CD4-positive, alpha-beta T cell treated with Interleukin-17A for 4 hours (primary cell): ENCODE measurements around the gene TNS4.

ENCODE experiments used
- DNase-seq: peaks from one replicate; pipeline ENCODE4 v3.0.0-alpha.2; 2020; ENCODE audit warnings: mixed read lengths

Gene TNS4

DNA sequence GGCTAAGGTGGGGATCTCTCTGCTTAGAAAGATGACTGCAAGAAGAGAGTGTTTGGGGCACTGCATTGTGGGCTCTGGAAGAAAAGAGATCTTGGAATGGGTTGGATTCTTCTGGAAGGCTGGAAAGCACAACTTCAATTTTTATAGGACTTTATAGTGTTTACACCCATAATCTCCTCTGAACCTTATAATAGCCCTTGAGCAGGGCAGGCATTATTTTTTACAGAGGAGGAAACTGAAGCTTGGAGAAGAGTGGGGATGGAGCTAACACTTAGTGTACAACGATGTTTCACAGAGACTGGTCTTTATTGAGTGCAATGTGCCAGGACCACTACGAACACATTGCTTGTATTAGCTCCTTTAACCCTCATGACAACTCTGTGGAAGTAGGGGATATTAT, 10.4 kb downstream of the TNS4 start:
- DNase-seq = no peak

DNA sequence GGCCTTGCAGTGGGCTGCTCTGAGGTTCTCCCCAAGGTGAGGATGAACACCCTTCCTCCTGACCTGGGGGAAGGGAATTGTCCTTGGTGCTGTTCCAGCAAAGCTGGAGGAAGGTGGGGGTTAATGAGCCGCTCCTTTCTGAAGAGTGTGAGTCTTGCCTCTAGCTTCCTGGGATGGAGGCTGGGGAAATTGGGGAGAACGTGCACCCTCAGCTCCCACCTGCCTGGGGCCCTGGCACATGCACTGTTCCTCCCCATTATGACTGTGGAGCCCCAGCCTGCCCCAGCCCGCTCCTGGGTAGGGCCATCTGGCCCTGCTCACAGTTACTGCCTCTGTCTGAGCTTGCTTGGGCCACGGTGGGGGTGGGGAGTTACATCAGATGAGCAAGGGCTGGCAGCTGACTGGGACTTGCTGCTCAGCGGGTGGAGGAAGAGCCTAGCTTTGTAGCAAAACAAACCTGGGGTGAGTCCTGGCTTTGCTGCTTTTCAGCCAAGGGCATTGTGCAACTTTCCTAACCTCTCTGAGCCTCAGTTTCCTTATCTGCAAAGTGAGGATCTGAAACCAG, 11.1 kb downstream of the TNS4 start:
- DNase-seq = peak; percentile 57

DNA sequence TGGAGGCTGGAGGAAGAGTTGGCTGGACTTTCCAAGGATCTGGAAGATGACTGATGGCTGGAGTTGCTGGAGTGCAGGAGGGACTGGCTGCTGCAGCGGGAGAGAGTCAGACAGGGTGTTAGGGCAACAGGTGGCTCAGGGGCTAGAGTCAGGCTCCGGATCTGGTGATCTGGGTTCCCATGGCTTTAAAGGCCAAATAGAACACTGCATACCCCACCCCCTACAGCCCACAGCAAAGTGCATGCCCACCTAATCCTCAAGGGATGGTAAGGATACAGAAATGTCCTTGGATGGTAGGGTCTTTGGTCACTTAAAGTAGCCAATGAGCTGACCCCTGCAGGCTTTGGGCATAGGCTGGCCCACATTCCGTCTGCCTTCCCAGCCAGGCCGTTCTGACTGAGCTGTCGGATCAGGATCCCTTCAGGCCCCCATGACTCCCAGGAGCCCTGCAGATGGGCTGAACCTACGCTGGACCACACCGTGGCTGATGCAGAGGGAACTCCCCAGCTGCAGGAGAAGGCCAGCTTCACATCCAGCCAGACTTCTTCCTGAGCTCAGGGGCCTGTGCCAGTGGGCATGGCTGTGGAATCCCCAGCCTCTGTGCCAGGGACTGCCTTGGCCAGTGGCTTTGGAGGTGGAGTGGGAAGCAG, 13.9 kb downstream of the TNS4 start:
- no peak for DNase-seq

DNA sequence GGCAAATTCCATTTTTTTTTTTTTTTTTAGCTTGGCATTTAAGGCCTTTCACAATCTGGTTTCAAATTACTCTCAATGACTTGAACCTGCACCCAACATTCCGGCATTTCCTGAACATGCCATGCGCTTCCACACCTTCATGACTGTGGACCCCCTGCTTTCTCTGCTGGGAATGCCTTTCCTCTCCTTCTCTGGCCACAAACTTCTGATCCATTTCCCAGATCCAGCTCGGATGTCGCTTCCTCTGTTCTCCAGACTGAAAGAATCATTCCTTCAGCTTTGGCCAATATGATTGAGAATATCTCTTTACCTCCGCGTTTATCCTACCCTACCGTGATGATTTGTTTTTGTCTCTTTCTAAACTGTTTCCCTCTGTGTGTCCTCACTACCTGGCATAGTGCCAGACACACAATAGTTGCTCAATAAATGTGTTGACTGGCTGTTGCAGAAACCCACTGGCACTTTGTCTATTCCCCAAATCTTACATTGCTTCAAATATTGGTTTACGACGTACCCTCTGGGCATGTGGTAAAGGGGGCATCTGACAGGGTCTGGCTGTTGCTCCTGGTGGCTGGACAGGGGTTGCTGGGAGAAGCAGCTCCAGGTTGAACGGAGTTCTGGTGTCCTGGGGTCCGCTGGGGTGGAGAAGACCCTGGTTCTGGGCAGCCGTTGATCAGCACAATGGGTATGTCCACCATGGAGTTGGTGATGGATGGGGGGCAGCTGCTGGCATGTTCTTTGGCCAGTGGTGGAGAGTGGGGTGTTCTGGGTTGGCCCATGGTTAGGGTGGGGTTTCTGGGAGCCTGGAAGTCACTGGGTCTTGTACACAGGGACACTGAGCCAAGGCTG, 14.7 kb downstream of the TNS4 start:
- no peak for DNase-seq

DNA sequence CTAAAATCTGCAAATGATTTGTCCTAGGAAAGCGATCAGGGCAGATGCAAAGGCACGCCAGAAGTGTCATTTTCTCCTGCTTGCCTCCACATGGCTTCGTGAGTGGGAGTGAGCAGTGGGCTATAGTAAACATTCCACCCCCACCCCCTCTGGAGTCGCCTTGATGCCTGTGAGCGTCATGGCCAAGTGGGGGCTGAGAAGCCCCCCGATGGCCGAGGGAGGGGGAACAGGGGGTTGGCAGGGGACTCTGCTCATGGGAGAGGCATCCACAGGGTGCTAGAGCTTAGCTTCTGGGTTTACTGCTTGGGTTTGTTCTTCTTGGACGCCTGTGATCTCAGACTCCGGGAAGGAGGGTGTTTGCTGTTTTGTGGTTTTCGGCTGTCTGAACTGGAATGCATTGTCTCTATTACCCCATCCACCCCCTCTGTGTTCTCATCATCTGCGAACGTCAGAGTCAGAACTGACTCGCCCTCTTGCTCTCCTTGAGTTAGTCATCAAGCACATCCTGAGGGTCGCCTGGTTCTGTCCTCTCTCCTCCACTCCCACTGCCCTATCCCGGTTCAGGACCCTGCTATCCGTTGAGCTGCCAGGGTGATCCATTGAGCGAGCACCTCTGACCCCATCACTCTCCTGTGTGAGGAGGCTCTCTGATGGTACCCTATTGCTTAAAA, 15.4 kb downstream of the TNS4 start:
- peak; percentile 48 for DNase-seq

DNA sequence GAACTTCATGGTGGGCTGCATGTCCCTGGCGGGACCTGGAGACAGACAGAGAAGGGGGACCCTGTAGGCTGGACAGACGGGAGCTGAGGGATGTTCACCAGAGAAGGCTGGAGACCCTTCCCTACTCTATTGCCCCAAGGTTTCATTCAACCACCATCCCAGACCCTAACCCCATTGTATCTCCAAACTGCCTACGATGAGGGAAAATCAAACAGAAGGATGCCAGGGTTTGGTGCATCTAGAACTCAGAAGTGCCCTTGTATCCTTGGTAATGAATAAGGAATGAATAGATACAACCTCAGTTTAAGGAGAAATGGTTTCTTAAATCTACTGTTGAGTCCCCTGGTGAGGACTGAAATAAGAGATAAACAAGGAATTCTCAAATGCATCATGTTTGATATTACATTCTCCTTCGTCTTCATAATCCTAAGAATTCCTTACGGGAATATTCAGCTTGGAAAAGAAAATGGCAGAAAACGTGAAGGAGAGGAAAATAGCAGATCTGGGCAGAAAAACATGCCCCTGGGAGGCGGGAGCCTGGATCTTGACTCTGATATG, 16.4 kb downstream of the TNS4 start:
- DNase-seq = no peak

DNA sequence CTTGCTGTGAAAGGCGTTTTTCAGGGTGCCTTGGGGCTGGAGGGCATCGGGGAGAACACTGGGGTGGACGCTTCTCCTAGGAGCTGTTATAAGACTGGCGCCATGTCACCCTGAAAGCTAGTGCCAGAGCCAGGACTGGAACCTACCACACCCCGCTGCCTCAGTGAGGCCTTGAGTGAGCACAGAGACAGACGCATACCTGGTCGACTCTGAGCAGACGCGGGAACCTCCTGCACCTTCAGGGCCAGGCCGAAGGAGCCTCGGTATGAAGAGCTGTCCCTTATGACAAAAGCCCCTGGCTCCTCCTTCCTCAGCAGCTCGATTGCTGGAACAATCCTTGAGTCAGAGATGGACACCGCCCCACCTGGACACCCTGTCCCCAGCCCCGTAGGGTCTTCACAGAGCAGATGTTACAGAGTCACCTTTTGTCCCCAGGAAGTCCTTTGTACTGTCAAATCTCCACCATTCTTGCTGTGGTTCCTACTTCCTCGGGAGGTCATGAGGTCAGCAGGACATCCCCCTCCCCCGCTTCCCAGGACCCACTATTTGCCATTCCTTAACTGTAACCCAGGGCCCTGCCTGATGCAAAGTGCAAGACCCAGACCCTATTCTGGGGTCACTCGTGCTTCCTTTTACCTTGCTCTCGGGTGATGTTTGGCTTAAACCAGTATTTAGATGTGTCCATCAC, 17.0 kb downstream of the TNS4 start:
- no peak for DNase-seq

DNA sequence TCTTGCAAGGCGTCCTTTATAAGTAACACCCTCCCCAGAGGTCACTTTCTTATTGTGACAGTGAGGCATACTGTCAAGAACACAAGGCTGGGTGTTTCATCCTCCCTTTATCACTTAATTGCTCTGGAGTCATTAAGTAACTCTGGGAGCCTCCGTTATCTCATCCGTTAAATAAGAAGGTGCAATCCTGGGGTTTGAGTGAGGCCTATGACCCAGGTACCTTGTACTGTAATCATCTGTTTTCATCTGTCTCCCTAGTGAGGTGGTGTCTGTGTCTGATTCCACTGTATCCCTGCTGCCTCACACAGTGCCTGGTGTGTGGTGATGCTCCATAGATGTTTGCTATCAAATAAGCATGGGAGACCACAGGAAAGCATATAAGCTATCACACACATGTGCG, 17.7 kb downstream of the TNS4 start:
- DNase-seq = no peak

DNA sequence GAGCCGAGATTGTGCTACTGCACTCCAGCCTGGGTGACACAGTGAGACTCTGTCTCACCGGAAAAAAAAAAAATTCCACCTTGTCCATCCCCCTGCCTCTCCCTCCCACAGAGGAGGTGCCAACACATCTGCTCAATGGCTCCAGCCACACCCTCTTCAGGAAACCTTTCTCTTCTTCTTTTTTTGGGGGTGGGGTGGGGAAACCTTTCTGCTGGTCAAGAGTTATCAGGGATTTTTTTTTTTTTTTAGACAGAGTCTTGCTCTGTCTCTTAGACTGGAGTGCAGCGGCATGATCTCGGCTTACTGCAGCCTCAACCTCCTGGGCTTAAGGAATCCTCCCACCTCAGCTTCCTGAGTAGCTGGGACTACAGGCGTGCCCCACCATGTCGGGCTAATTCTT, 18.7 kb downstream of the TNS4 start:
- no peak for DNase-seq

DNA sequence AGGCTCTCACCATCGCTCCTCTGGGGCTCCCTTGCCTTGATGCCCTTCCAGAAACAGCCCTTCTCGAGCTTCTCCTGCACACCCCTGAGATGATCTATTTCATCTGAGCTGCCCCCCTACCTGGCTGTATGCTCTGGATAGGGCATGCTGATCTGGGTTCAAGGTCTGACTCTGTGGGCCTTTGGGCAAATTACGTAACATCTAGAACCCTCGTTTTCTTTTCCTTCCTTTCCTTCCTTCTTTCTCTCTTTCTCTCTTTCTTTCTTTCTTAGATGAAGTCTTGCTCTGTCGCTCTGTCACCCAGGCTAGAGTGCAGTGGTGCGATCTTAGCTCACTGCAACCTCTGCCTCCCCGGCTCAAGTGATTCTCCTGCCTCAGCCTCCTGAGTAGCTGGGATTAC, 20.3 kb downstream of the TNS4 start:
- DNase-seq = no peak

DNA sequence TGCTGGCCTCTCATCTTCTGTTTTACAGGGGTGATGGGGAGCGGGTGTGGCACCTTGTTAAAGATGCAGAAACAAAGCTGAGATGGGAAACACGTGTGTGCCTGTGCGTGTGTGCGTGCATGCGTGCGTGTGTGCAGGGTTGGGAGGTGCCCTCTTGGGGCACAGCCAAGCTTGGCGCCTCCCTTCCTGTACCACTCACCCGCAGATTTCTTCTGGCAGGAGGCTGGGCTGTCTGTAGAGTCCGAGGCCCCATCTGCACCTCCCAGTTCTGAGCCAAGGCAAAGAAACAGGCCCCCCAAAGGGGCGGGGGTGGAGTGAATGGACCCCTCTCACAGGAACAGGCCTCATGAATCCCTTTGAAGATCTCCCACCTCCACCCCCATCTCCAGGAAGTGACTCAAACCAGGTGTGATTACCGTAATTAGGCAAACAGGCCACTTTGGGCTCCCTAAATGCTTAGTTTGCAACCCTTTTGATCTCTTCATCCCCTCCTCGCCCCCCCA, 20.9 kb downstream of the TNS4 start:
- peak; percentile 88 for DNase-seq

DNA sequence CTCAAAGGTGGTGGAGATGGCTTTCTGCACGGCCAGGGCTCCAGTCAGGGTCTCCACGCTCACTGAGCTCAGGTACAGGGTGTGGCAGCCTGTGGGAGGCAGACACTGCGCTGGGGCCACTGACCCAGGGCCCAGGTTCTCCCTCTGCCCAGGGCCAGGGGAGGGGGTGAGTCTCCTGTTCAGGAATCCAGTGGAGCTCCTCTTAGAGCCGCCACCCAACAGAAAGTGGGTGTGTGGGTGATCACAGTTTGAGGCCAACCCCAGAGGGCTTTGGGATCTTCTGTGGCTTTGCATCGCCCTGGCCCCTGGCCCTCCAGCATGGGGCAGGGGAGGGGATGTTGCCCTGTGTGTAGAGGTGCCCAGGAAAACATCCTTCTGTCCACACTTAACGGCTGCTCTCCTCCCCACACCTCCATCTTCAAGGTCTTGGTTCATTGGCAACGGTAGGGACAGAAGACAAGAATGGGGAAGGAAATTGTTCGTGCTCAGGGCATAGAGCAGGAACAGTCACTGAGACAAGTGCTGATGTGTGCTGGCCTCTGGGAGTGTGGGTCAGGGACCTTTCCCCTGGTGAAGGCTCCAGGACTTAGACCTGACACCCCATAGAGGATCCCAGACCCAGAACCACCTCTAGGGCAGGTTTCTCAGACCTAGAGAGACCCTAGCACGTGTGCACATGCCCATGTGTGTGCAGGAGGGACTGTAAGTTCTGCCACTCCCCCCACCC, 21.5 kb downstream of the TNS4 start:
- DNase-seq = no peak

DNA sequence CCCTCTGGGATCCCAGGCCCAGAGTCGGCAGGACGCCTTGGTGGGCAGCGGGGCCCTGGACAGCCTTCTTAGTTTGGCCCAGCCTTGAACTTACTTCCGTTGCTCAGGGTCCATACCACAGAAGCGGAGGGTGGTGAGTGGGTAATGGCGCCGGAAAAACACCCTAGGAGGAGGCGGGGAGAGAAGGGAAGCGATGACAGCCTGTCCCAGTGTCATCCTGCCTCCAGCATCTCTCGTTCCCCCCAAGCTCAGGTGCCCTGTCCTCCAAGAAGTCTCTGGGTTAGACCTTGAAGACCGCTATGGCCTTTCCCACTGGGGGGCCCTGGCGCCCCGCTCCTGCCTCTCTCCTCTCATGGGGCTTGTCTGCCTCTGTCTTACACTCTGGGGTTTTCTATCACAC, 22.9 kb downstream of the TNS4 start:
- DNase-seq = no peak

DNA sequence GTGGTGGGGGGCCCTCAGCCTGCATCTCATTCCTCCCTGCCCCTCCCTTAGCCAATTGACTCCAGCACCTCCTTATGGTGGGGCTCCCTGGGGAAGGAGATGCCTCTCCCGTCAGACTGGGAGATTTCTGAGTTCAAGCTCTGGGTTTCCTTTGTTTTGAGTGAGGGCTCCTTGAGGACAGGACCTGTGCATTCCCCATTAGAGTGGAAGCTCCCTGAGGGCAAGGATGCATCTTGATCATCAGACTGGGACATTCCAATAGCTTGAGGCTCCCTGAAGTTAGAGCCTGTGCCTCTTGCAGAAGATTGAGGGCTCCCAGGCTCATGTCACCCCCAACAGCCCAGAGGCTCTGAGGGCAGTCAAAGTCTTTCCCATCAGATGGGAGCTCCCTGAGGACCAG, 23.6 kb downstream of the TNS4 start:
- no peak for DNase-seq

DNA sequence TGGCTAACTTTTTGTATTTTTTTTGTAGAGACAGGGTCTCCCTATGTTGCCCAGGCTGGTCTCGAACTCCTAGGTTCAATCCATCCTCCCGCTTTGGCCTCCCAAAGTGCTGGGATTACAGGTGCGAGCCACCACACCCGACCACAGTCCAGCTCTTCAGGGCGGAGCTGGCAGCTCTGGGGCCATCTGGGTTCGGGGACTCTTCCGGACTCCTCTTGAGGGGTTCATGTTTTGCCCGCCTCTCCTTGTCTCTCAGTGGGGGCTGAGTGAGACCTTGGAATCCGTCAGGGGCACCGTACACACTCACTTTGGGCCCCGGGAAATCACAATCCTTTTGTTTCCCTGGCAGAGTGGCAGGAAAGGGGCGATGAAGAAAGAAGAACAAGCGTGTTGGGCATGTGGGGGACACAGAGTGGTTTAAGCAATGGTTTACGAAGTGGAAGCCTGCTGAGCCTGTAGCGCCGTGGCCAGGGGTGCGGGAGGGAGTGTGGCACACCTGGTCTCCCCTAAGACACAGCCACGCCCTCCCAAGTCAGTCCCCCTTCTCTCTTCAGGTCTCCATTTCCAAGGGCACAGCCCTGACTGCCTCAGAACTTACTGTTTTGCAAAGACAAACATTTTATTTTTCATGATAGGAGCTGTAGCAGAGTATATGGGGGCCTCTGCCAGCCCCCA, 26.1 kb downstream of the TNS4 start:
- DNase-seq = no peak

DNA sequence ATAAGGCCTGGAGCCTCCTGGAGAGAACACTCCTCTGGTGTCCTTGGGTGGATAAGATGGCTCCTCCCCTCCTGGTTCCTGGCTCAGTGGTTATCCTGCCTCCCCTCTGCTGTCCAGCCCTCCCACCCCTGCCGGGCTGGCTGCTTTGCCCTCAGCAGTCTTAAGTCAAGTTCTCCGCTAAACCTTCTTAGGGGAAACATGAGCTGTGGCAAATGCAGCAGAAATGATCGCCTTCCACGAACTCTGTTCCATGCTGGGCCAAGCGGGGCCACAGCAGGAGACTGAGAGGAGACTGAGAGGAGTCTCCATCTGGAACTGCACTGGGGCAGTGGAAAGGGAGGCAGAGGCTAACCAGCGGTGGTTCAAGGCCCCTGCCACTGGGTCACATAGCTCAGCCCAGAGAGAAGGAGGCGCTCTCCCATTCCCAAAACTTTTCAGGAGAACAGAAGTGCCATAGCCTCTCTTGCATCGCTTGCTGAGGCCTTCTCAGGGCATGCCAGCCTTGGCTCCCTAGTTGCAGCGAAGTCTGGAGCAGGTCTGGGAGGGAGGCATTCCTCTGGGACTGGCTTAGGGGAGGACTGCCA, 26.9 kb downstream of the TNS4 start:
- no peak for DNase-seq

DNA sequence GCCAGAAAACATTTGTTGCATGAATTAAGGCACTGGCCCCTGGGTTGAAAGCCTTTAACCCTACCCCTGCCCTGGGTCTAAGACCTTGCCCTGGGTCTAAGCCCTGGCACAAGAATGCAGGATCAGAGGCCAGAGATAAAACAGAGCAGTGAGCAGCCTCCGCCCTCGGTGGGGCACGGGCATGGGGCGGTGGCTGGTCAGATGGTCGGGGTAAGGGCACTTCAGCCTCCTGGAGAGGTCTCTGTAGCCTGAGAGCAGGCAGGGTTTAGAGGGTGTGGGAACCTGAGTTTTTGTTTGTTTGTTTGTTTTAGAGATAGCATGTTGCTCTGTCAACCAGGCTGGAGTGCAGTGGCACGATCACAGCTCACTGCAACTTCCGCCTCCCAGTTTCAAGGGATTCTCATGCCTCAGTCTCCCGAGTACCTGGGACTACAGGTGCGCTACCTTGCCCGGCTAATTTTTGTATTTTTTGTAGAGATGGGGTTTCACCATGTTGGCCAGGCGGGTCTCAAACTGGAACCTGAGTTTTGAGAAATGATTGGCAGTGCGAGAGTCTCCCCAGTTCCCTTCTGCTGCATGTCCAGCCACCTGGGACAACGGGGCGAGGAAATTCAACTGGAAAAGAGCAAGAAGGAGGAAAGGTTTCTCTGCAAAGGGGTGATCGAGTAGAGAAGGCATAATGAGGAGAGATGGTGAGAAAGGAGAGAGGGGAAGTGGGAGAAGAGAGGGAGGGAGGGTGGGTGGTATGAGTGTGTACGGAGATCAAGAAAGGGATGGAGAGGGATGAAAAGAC, 27.7 kb downstream of the TNS4 start:
- no peak for DNase-seq

DNA sequence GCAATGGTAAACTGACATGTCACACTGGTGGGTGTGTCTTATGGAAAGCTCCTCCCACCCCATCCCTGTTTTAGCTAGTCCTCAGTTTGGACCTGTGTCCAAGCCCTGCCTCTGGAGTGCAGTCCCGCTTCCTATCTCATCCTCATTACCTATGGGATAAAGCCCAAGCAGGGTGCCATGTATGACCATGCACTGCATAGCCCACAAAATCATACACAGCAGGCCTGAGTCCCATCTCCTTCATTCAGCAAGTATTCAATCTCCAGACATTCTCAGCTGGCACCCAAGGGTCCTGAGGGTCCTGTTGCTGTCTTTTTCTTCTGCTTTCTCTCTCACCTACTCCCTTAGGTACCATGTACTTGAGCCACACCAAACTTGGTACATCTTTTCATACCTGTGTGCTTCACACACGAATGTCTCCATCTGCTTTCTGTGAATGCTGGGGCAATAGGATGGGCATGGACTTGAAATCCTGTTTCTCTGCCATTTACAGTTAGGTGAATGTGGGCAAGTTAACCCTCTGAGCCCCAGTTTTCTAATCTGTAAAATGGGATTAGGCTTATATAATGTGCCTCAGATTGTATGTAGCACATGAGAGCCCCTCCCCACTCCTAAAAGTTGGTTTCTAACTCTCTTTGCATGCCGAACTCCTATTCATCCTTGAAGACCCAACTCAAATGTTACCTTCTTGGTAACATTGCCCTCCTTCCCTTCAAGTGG, 28.5 kb downstream of the TNS4 start:
- DNase-seq = no peak
